Skeletal muscle satellite cell (primary cell): ENCODE results near the gene GINS2.
A peak's percentile ranks its signal among the peaks of the same experiment; 100 is the strongest.

Experiments used
- H3K27me3 ChIP-seq: 2 replicates; pipeline ENCODE4 v1.7.0; 2013; ENCODE audit warnings: low read length; ENCODE audit not compliant: control insufficient read depth, insufficient read depth
- H3K36me3 ChIP-seq: 2 replicates; pipeline ENCODE4 v1.7.0; 2013; ENCODE audit warnings: mild to moderate bottlenecking, control low read depth, low read length; ENCODE audit not compliant: insufficient read depth
- H3K4me1 ChIP-seq: 2 replicates; pipeline ENCODE4 v1.7.0; 2013; ENCODE audit warnings: low read length; ENCODE audit not compliant: control insufficient read depth, insufficient read depth
- H3K4me2 ChIP-seq: 2 replicates; pipeline ENCODE4 v1.7.0; 2013; ENCODE audit warnings: mild to moderate bottlenecking, low read length
- H3K4me3 ChIP-seq: 2 replicates; pipeline ENCODE4 v1.7.0; 2013; ENCODE audit warnings: low read length
- H3K9ac ChIP-seq: 2 replicates; pipeline ENCODE4 v1.7.0; 2013; ENCODE audit warnings: mild to moderate bottlenecking, low read depth, low read length, moderate library complexity
- H3K9me3 ChIP-seq: replicated peaks from 2 replicates; pipeline ENCODE4 v1.7.0; 2013; ENCODE audit warnings: mild to moderate bottlenecking, control low read depth, low read length

Gene GINS2

GRCh38 chr16:85675251-85675874 lies 13.4 kb downstream of the GINS2 start:
- no peak overlapping the region for H3K4me3 ChIP-seq
- H3K9me3 ChIP-seq = no peaks in the 10 kb centered on the region
- peaks cover 53% of the 10 kb centered on the region for H3K36me3 ChIP-seq
- H3K9ac ChIP-seq = no peak overlapping the region
- peaks cover 15% of the 10 kb centered on the region for H3K4me1 ChIP-seq
- no peaks in the 10 kb centered on the region for H3K27me3 ChIP-seq
- H3K4me2 ChIP-seq = no peak overlapping the region

- Histone ChIP-seq H3K9ac (no peak overlapping the region), H3K36me3 (peaks cover 54% of the 10 kb centered on the region), H3K9me3 (no peaks in the 10 kb centered on the region), H3K4me3 (no peak overlapping the region), H3K27me3 (no peaks in the 10 kb centered on the region), H3K4me2 (no peak overlapping the region), H3K4me1 (peaks cover 15% of the 10 kb centered on the region)
These were observed 13.9 kb downstream of the GINS2 start for GRCh38 chr16:85674828-85675227.

GRCh38 chr16:85674418-85674755 lies 14.4 kb downstream of the GINS2 start:
- Histone ChIP-seq H3K4me2 (peak overlapping the region; percentile 52), H3K4me1 (peaks cover 15% of the 10 kb centered on the region), H3K27me3 (no peaks in the 10 kb centered on the region), H3K36me3 (peaks cover 56% of the 10 kb centered on the region), H3K9ac (no peak overlapping the region), H3K9me3 (no peaks in the 10 kb centered on the region), H3K4me3 (no peak overlapping the region)

GRCh38 chr16:85673529-85674417 lies 15.0 kb downstream of the GINS2 start:
- no peaks in the 10 kb centered on the region for H3K27me3 ChIP-seq
- H3K4me2 ChIP-seq = peak overlapping the region; percentile 52
- H3K9ac ChIP-seq = no peak overlapping the region
- H3K36me3 ChIP-seq = peaks cover 56% of the 10 kb centered on the region
- H3K9me3 ChIP-seq = no peaks in the 10 kb centered on the region
- peaks cover 15% of the 10 kb centered on the region for H3K4me1 ChIP-seq
- no peak overlapping the region for H3K4me3 ChIP-seq

- H3K4me1 ChIP-seq = peaks cover 15% of the 10 kb centered on the region
- no peaks in the 10 kb centered on the region for H3K27me3 ChIP-seq
- no peak overlapping the region for H3K4me2 ChIP-seq
- H3K4me3 ChIP-seq = no peak overlapping the region
- no peak overlapping the region for H3K9ac ChIP-seq
- H3K36me3 ChIP-seq = peaks cover 69% of the 10 kb centered on the region
- H3K9me3 ChIP-seq = no peaks in the 10 kb centered on the region
These were observed 17.9 kb downstream of the GINS2 start for GRCh38 chr16:85670840-85671239.

- H3K4me1 ChIP-seq = peaks cover 5% of the 10 kb centered on the region
- no peaks in the 10 kb centered on the region for H3K9me3 ChIP-seq
- no peak overlapping the region for H3K9ac ChIP-seq
- no peak overlapping the region for H3K4me2 ChIP-seq
- H3K27me3 ChIP-seq = no peaks in the 10 kb centered on the region
- peaks cover 77% of the 10 kb centered on the region for H3K36me3 ChIP-seq
- no peak overlapping the region for H3K4me3 ChIP-seq
These were observed 19.9 kb downstream of the GINS2 start for GRCh38 chr16:85668676-85669424.

GRCh38 chr16:85667841-85668413 lies 20.8 kb downstream of the GINS2 start:
- H3K9me3 ChIP-seq = no peaks in the 10 kb centered on the region
- no peaks in the 10 kb centered on the region for H3K27me3 ChIP-seq
- no peaks in the 10 kb centered on the region for H3K4me1 ChIP-seq
- no peak overlapping the region for H3K4me2 ChIP-seq
- peaks cover 85% of the 10 kb centered on the region for H3K36me3 ChIP-seq
- H3K9ac ChIP-seq = no peak overlapping the region
- no peak overlapping the region for H3K4me3 ChIP-seq

GRCh38 chr16:85667261-85667660 lies 21.5 kb downstream of the GINS2 start:
- H3K9ac ChIP-seq = no peak overlapping the region
- no peaks in the 10 kb centered on the region for H3K9me3 ChIP-seq
- peaks cover 85% of the 10 kb centered on the region for H3K36me3 ChIP-seq
- H3K4me1 ChIP-seq = no peaks in the 10 kb centered on the region
- H3K27me3 ChIP-seq = no peaks in the 10 kb centered on the region
- no peak overlapping the region for H3K4me3 ChIP-seq
- H3K4me2 ChIP-seq = no peak overlapping the region

GRCh38 chr16:85665929-85666328 lies 22.8 kb downstream of the GINS2 start:
- Histone ChIP-seq H3K36me3 (peaks cover 77% of the 10 kb centered on the region), H3K4me1 (no peaks in the 10 kb centered on the region), H3K4me3 (no peak overlapping the region), H3K9ac (no peak overlapping the region), H3K27me3 (no peaks in the 10 kb centered on the region), H3K4me2 (no peak overlapping the region), H3K9me3 (no peaks in the 10 kb centered on the region)

GRCh38 chr16:85665373-85665740 lies 23.4 kb downstream of the GINS2 start:
- Histone ChIP-seq H3K4me2 (no peak overlapping the region), H3K36me3 (peaks cover 71% of the 10 kb centered on the region), H3K27me3 (no peaks in the 10 kb centered on the region), H3K4me3 (no peak overlapping the region), H3K4me1 (no peaks in the 10 kb centered on the region), H3K9me3 (no peaks in the 10 kb centered on the region), H3K9ac (no peak overlapping the region)

- no peak overlapping the region for H3K9ac ChIP-seq
- no peaks in the 10 kb centered on the region for H3K4me1 ChIP-seq
- no peaks in the 10 kb centered on the region for H3K9me3 ChIP-seq
- no peak overlapping the region for H3K4me3 ChIP-seq
- H3K36me3 ChIP-seq = peaks cover 74% of the 10 kb centered on the region
- no peaks in the 10 kb centered on the region for H3K27me3 ChIP-seq
- no peak overlapping the region for H3K4me2 ChIP-seq
These were observed 24.0 kb downstream of the GINS2 start for GRCh38 chr16:85664580-85665372.
